HEK293T (cell line): ENCODE results near the gene APC2.

Experiments
- BHLHE40 ChIP-seq: fragments of 450-650 bp; IDR thresholded peaks from 2 replicates; pipeline ENCODE4 v1.6.1; 2016; ENCODE audit warnings: mild to moderate bottlenecking, moderate library complexity, borderline replicate concordance
- FOXA1 ChIP-seq: fragments of 450-650 bp; IDR thresholded peaks from 2 replicates; pipeline ENCODE4 v1.6.1; 2016; ENCODE audit warnings: mild to moderate bottlenecking
- FOXK2 ChIP-seq: fragments of 450-650 bp; IDR thresholded peaks from 2 replicates; pipeline ENCODE4 v1.6.1; 2016; ENCODE audit warnings: mild to moderate bottlenecking
- FOXM1 ChIP-seq: fragments of 450-650 bp; IDR thresholded peaks from 2 replicates; pipeline ENCODE4 v1.6.1; 2017; ENCODE audit warnings: mild to moderate bottlenecking, borderline replicate concordance
- L3MBTL2 ChIP-seq: fragments of 450-650 bp; conservative IDR thresholded peaks from 2 replicates; pipeline ENCODE4 v1.6.1; 2016; ENCODE audit warnings: mild to moderate bottlenecking
- LEF1 ChIP-seq: fragments of 450-650 bp; IDR thresholded peaks from 2 replicates; pipeline ENCODE4 v1.6.1; 2017; ENCODE audit warnings: mild to moderate bottlenecking, borderline replicate concordance
- PKNOX1 ChIP-seq: fragments of 450-650 bp; IDR thresholded peaks from 2 replicates; pipeline ENCODE4 v1.6.1; 2016
- SP1 ChIP-seq: fragments of 450-650 bp; IDR thresholded peaks from 2 replicates; pipeline ENCODE4 v1.6.1; 2017
- TARDBP ChIP-seq: fragments of 450-650 bp; IDR thresholded peaks from 2 replicates; pipeline ENCODE4 v1.6.1; 2016
- ZNF384 ChIP-seq: fragments of 450-650 bp; IDR thresholded peaks from 2 replicates; pipeline ENCODE4 v1.6.1; 2016

GRCh38 chr19:1466461-1467214 lies 16.7 kb downstream of the APC2 start:
- TF ChIP-seq FOXM1, result no peak
- TF ChIP-seq FOXK2, result no peak
- no peak for TF ChIP-seq BHLHE40
- TF ChIP-seq SP1, result no peak
- no peak for TF ChIP-seq LEF1
- no peak for TF ChIP-seq PKNOX1
- TF ChIP-seq FOXA1, result no peak
- TF ChIP-seq TARDBP, result no peak
- no peak for TF ChIP-seq L3MBTL2
- no peak for TF ChIP-seq ZNF384
